HG03342 (cell line): ENCODE data around the gene LCN9.
"Not testable (repeated sequence)": the region's sequence is repeated elsewhere in the genome, so short reads cannot be mapped to it uniquely, and the experiment has no call there.

Experiments
- ATAC-seq: cut with Tn5 transposase; IDR thresholded peaks from one replicate; pipeline ENCODE4 v1.9.1; 2021; ENCODE audit warnings: mild to moderate bottlenecking, moderate library complexity; ENCODE audit not compliant: unreplicated experiment

The LCN9 gene

GRCh38 chr9:135644631-135645218, 18.4 kb upstream of the LCN9 start:
- ATAC-seq, result no peak

GRCh38 chr9:135647884-135648283, 15.2 kb upstream of the LCN9 start:
- ATAC-seq, result no peak

GRCh38 chr9:135648494-135649410, 14.4 kb upstream of the LCN9 start:
- no peak for ATAC-seq

GRCh38 chr9:135649508-135649907, 13.6 kb upstream of the LCN9 start:
- ATAC-seq, result no peak

GRCh38 chr9:135650408-135650807, 12.7 kb upstream of the LCN9 start:
- ATAC-seq, result no peak

- ATAC-seq, result no peak
Measured at GRCh38 chr9:135655317-135655716, 7.8 kb upstream of the LCN9 start.

GRCh38 chr9:135657416-135657815, 5.7 kb upstream of the LCN9 start:
- ATAC-seq, result no peak

- no peak for ATAC-seq
Measured at GRCh38 chr9:135659252-135659651, 3.9 kb upstream of the LCN9 start.

GRCh38 chr9:135660407-135660806, 2.7 kb upstream of the LCN9 start:
- no peak for ATAC-seq

- no peak for ATAC-seq
Measured at GRCh38 chr9:135661816-135662560, 1.1 kb upstream of the LCN9 start.

- ATAC-seq, result no peak
Measured at GRCh38 chr9:135663451-135663770, 302 bp downstream of the LCN9 start.

GRCh38 chr9:135663857-135664256, 748 bp downstream of the LCN9 start:
- no peak for ATAC-seq

GRCh38 chr9:135664266-135664665, 1.2 kb downstream of the LCN9 start:
- no peak for ATAC-seq

- no peak for ATAC-seq
Measured at GRCh38 chr9:135664801-135665794, 2.0 kb downstream of the LCN9 start.

GRCh38 chr9:135665795-135666189, 2.7 kb downstream of the LCN9 start:
- ATAC-seq, result no peak

- no peak for ATAC-seq
Measured at GRCh38 chr9:135666534-135667462, 3.7 kb downstream of the LCN9 start.

- no peak for ATAC-seq
Measured at GRCh38 chr9:135667463-135668001, 4.4 kb downstream of the LCN9 start.

- not testable (repeated sequence) for ATAC-seq
Measured at GRCh38 chr9:135669018-135669417, 5.9 kb downstream of the LCN9 start.

- ATAC-seq, result no peak
Measured at GRCh38 chr9:135669616-135670285, 6.6 kb downstream of the LCN9 start.
